SW 1271 (cell line): Measurements from ENCODE around the gene PRKAG2.
"Not testable (repeated sequence)": the region's sequence is repeated elsewhere in the genome, so short reads cannot be mapped to it uniquely, and the experiment has no call there.

Experiments
- DNase-seq, 2 experiments: peaks; one replicate each; lab custom pipeline; 2025; lab: John Stamatoyannopoulos, UW

PRKAG2 gene

GRCh38 chr7:151834271-151835035, 42.5 kb downstream of the PRKAG2 start:
- DNase-seq = no peak

- no peak for DNase-seq
Measured at GRCh38 chr7:151833691-151834090, 43.2 kb downstream of the PRKAG2 start.

- no peak for DNase-seq
Measured at GRCh38 chr7:151833213-151833651, 43.7 kb downstream of the PRKAG2 start.

GRCh38 chr7:151832656-151833055, 44.3 kb downstream of the PRKAG2 start:
- no peak for DNase-seq

- DNase-seq = no peak
Measured at GRCh38 chr7:151832138-151832537, 44.8 kb downstream of the PRKAG2 start.

GRCh38 chr7:151831606-151832005, 45.3 kb downstream of the PRKAG2 start:
- DNase-seq = no peak

- DNase-seq = no peak
Measured at GRCh38 chr7:151830121-151830830, 46.6 kb downstream of the PRKAG2 start.

GRCh38 chr7:151829707-151830106, 47.2 kb downstream of the PRKAG2 start:
- no peak for DNase-seq

GRCh38 chr7:151827620-151828019, 49.3 kb downstream of the PRKAG2 start:
- DNase-seq = no peak

GRCh38 chr7:151826316-151826715, 50.6 kb downstream of the PRKAG2 start:
- not testable (repeated sequence) for DNase-seq

GRCh38 chr7:151825721-151826120, 51.2 kb downstream of the PRKAG2 start:
- DNase-seq = no peak

GRCh38 chr7:151824373-151824933, 52.5 kb downstream of the PRKAG2 start:
- no peak for DNase-seq

- no peak for DNase-seq
Measured at GRCh38 chr7:151823566-151824372, 53.1 kb downstream of the PRKAG2 start.

- DNase-seq = no peak
Measured at GRCh38 chr7:151822541-151823181, 54.3 kb downstream of the PRKAG2 start.

- no peak for DNase-seq
Measured at GRCh38 chr7:151821806-151822540, 54.9 kb downstream of the PRKAG2 start.

- no peak for DNase-seq
Measured at GRCh38 chr7:151821226-151821625, 55.7 kb downstream of the PRKAG2 start.

- no peak for DNase-seq
Measured at GRCh38 chr7:151820491-151821105, 56.3 kb downstream of the PRKAG2 start.

- no peak for DNase-seq
Measured at GRCh38 chr7:151819866-151820265, 57.0 kb downstream of the PRKAG2 start.

- DNase-seq = no peak
Measured at GRCh38 chr7:151818674-151819519, 58.0 kb downstream of the PRKAG2 start.
